Endothelial cell of umbilical vein (primary cell): ENCODE measurements around the gene PRKAG2.

Source experiments
- CTCF ChIP-seq, 2 donors: IDR thresholded peaks; 1 replicate in 1 of 2; 2 replicates in 1 of 2; pipeline ENCODE4 v1.5.1; 2011; ENCODE audit warnings: low read length in 2 of 2, mild to moderate bottlenecking in 2 of 2, moderate library complexity in 2 of 2, control low read depth in 1 of 2, inconsistent platforms in 1 of 2, low read depth in 1 of 2; ENCODE audit not compliant: insufficient read depth in 1 of 2; ENCODE audit errors: extremely low read depth in 1 of 2
- EZH2 ChIP-seq: IDR thresholded peaks from 2 replicates; pipeline ENCODE4 v1.6.1; 2012; ENCODE audit warnings: borderline replicate concordance, low read depth, mild to moderate bottlenecking, moderate library complexity, low read length, inconsistent platforms; ENCODE audit not compliant: severe bottlenecking
- FOS ChIP-seq: IDR thresholded peaks from 2 replicates; pipeline ENCODE4 v1.6.1; 2011; ENCODE audit warnings: mild to moderate bottlenecking, low read length, moderate library complexity, borderline replicate concordance; ENCODE audit not compliant: insufficient read depth
- JUN ChIP-seq: IDR thresholded peaks from 2 replicates; pipeline ENCODE4 v1.6.1; 2011; ENCODE audit warnings: borderline replicate concordance, low read depth; ENCODE audit not compliant: insufficient read length, insufficient read depth
- MYC ChIP-seq: IDR thresholded peaks from one replicate; pipeline ENCODE4 v1.6.1; 2011; ENCODE audit warnings: mild to moderate bottlenecking, low read depth, low read length
- POLR2A ChIP-seq: IDR thresholded peaks from 2 replicates; pipeline ENCODE4 v1.6.1; 2012; ENCODE audit warnings: low read depth, mild to moderate bottlenecking, control low read depth, low read length
- POLR2AphosphoS5 ChIP-seq: IDR thresholded peaks from 2 replicates; pipeline ENCODE4 v1.6.1; 2012; ENCODE audit warnings: low read depth, mild to moderate bottlenecking, control low read depth, low read length, moderate library complexity; ENCODE audit not compliant: insufficient read depth

DNA sequence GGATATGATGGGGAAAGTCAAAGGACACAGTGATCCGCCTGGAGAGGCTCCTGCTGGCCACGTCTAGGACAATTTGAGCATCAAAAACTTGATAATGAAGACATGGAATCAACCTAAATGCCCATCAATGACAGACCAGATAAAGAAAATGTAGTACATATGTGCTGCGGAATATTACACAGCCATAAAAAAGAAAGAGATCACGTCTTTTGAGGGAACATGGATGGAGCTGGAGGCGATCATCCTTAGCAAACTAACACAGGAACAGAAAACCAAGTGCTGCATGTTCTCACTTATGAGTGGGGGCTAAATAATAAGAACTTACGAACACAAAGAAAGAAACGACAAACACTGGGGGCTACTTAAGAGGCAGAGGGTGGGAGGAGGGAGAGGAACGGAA is 124.9 kb downstream of the PRKAG2 start:
- TF ChIP-seq CTCF (IDR thresholded peaks at IDR 0.05; ENCODE audit: extremely low read depth in 1 of 2, insufficient read depth in 1 of 2, low read depth in 1 of 2, low read length in 2 of 2) (no peak), POLR2AphosphoS5 (no peak), JUN (no peak), MYC (no peak), POLR2A (no peak), EZH2 (no peak), FOS (no peak)
